Liver (tissue), 1 donor: ENCODE measurements around the gene SEMA4D.

Source experiments
- MAX ChIP-seq: IDR thresholded peaks from 2 replicates; pipeline ENCODE4 v1.6.1; 2016; ENCODE audit warnings: antibody characterized with exemption
- TF ChIP-seq, protein P1 (sequence below): IDR thresholded peaks from 2 replicates; pipeline ENCODE4 v1.6.1; 2016; ENCODE audit warnings: antibody characterized with exemption, mild to moderate bottlenecking

DNA sequence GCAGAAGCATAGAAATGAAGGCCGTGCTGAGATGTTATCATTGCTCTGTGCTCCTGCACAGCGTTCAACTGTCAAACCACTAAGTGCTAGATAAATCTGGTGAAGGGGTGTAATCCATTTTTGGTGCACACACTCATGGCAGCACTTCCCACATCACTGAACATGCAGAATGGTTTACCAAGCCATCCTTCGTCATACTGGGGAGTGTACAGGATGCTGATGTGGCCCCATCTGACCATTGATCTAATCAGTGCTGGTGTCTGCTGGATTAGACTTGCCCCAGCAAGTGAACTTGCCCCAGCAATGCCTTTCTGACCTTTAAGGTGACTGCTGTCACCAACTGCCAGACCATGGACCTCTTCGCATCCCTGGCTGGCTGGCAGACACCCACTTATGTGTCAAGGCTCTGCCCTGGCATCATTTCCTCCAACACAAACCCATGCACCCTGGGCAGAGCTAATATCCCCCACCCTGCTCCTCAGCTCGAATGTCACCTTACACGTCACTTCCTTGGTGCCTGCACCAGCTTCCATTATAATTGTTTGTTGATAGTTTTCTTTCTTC, 4.2 kb upstream of the SEMA4D start:
- TF ChIP-seq, protein P1, sequence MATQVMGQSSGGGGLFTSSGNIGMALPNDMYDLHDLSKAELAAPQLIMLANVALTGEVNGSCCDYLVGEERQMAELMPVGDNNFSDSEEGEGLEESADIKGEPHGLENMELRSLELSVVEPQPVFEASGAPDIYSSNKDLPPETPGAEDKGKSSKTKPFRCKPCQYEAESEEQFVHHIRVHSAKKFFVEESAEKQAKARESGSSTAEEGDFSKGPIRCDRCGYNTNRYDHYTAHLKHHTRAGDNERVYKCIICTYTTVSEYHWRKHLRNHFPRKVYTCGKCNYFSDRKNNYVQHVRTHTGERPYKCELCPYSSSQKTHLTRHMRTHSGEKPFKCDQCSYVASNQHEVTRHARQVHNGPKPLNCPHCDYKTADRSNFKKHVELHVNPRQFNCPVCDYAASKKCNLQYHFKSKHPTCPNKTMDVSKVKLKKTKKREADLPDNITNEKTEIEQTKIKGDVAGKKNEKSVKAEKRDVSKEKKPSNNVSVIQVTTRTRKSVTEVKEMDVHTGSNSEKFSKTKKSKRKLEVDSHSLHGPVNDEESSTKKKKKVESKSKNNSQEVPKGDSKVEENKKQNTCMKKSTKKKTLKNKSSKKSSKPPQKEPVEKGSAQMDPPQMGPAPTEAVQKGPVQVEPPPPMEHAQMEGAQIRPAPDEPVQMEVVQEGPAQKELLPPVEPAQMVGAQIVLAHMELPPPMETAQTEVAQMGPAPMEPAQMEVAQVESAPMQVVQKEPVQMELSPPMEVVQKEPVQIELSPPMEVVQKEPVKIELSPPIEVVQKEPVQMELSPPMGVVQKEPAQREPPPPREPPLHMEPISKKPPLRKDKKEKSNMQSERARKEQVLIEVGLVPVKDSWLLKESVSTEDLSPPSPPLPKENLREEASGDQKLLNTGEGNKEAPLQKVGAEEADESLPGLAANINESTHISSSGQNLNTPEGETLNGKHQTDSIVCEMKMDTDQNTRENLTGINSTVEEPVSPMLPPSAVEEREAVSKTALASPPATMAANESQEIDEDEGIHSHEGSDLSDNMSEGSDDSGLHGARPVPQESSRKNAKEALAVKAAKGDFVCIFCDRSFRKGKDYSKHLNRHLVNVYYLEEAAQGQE = no peak
- TF ChIP-seq MAX = no peak
